NB4 (cell line): Measurements from ENCODE around the gene EPS15.
"Not testable (repeated sequence)": the region's sequence is repeated elsewhere in the genome, so short reads cannot be mapped to it uniquely, and the experiment has no call there.

Source experiments
- DNase-seq: peaks from one replicate; pipeline ENCODE4 v3.0.0; 2010; ENCODE audit warnings: low read depth
- H3K4me3 ChIP-seq: one replicate; pipeline ENCODE4 v1.5.1; 2011; ENCODE audit warnings: mild to moderate bottlenecking, low read depth, low read length, moderate library complexity
- CTCF ChIP-seq: IDR thresholded peaks from one replicate; pipeline ENCODE4 v1.5.1; 2012; ENCODE audit warnings: low read depth, low read length
- MAX ChIP-seq: IDR thresholded peaks from 2 replicates; pipeline ENCODE4 v1.6.1; 2011; ENCODE audit warnings: low read depth, low read length
- MYC ChIP-seq: IDR thresholded peaks from 2 replicates; pipeline ENCODE4 v1.6.1; 2011; ENCODE audit warnings: low read depth, low read length
- POLR2A ChIP-seq: IDR thresholded peaks from 2 replicates; pipeline ENCODE4 v1.6.1; 2011; ENCODE audit warnings: mild to moderate bottlenecking; ENCODE audit not compliant: insufficient read length; ENCODE audit errors: extremely low read depth

The EPS15 gene

DNA sequence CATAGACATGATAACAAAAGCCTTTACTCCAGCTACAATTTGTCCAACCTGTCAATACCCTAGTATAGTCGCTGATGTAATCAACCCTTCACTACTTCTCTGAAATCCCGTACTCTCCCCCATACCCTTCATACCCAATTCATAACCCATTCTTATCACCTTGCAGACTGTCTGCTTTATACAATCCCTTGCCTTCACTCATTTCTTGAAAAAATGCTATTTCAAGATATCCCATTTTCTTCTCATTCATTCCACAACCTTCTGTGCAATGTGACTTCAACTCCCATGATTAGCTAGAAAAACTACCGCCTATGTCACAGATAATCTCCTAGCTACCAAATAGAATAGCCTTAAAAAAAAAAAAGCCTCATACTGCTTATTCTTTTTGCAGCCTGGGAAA is 49.5 kb downstream of the EPS15 start:
- H3K4me3 ChIP-seq: no peak overlapping the region
- no peak for DNase-seq
- TF ChIP-seq MAX: no peak
- no peak for TF ChIP-seq CTCF
- TF ChIP-seq POLR2A: no peak
- no peak for TF ChIP-seq MYC

- TF ChIP-seq MAX: no peak
- TF ChIP-seq CTCF: no peak
- no peak for TF ChIP-seq MYC
- TF ChIP-seq POLR2A: no peak
- no peak for DNase-seq
- no peak overlapping the region for H3K4me3 ChIP-seq
Measured at GRCh38 chr1:51464828-51465227, 54.2 kb downstream of the EPS15 start.

DNA sequence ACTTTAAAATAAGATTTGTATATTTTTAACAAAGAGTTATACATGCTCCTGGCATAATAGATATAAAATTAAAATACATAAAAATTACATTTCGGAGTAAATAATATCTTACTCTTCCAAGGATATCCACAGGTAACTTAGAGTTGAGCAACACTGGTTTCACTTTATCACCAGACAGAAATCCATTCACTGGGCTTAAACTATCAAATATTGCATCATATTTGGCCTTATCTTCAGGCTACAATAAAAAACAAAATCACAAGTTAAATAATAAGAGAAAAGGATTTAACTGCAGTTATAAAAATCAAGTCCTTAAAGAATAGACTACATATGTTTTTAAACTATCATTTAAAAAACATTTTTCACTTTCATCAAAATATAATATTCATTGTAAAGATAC is 55.5 kb downstream of the EPS15 start:
- no peak for DNase-seq
- no peak overlapping the region for H3K4me3 ChIP-seq
- TF ChIP-seq POLR2A: no peak
- TF ChIP-seq CTCF: no peak
- TF ChIP-seq MAX: no peak
- TF ChIP-seq MYC: no peak

GRCh38 chr1:51462289-51462688 is 56.8 kb downstream of the EPS15 start:
- DNase-seq, H3K4me3 ChIP-seq: not testable (repeated sequence)

DNA sequence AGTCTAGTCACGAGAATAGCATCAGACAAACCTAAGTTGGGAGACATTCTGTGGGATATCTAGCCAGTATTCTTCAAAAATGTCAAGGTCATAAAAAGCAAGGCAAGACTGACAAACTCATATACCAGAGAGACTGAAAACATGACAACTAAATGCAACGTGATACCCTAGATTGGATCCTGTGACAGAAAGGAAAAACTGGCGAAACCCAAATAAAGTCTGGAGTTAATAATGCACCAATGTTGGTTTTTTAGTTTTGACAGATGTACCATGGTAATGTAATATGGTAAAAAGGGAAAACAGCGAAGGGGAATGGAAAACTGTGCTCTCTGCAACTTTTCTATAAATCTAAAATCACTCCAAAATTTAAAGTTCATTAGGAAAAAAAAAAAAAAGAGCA is 64.5 kb downstream of the EPS15 start:
- DNase-seq: no peak
- no peak overlapping the region for H3K4me3 ChIP-seq
- TF ChIP-seq MYC: no peak
- no peak for TF ChIP-seq POLR2A
- no peak for TF ChIP-seq CTCF
- TF ChIP-seq MAX: no peak

DNA sequence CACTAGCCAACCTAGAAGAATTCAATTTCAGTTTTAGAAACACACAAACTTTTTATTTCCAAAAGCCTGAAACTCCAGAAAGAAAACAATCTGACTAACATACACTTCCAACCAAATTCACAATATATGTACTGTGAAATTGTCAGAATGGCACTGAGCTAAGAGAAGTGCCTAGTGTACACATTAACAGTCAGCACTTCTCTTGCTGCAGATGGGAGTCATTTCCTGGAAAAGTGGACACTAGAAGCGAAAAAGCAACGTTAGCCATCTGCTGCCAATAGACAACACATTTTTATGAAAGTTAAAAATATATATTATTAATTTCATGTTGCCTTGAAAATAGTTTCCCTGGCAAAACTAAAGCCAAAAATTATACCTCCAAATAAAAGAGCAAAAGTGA is 66.1 kb downstream of the EPS15 start:
- no peak for TF ChIP-seq CTCF
- no peak for TF ChIP-seq POLR2A
- TF ChIP-seq MYC: no peak
- TF ChIP-seq MAX: no peak
- H3K4me3 ChIP-seq: no peak overlapping the region
- no peak for DNase-seq

- DNase-seq: peak; percentile 13
- not testable (repeated sequence) for H3K4me3 ChIP-seq
Measured at GRCh38 chr1:51448844-51449454, 70.1 kb downstream of the EPS15 start.
